Measurements from ENCODE around the gene SDK2.

SDK2 gene

DNA sequence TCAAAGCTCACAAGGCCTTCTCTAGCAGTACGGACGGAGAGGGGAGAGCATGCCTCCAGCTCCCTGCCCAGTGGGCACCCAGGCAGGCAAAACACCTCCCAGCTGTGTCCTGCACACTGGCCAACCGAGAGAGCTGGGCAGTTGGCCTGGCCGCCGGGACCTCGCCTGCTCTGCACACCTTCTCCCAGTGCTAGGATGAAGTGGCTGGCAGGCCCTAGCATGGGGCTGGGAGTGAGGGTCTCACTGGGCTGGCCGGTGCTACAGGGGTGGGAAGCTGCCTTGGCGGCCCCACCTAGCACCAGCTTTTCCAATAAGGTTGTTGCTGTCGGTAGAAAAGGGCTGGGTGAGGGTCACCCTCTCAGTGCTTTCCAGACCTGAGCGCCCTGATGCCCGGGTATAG lies 60.2 kb downstream of the SDK2 start:
- no peak for DNase-seq

- DNase-seq: no peak
Measured at GRCh38 chr17:73582821-73583220, 61.4 kb downstream of the SDK2 start.

DNA sequence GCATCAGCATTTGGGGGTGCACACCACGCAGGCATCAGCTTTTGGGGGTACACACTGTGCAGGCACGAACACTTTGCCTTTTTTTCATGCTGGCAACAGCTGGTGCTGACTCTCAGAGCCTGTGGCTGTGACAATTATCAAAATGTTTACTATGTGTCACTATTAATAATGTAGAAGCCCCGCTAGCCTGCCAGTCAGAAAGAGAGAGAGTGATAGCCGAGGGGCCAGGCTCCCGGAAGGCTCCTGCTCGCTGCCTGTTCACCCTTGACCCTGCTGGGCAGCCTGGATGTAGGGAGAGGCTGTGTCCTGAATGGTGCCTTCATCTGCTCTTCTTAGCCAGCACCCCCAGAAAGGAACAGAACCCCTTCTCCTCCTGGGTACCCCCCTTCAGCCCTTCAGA lies 61.9 kb downstream of the SDK2 start:
- DNase-seq: no peak

DNA sequence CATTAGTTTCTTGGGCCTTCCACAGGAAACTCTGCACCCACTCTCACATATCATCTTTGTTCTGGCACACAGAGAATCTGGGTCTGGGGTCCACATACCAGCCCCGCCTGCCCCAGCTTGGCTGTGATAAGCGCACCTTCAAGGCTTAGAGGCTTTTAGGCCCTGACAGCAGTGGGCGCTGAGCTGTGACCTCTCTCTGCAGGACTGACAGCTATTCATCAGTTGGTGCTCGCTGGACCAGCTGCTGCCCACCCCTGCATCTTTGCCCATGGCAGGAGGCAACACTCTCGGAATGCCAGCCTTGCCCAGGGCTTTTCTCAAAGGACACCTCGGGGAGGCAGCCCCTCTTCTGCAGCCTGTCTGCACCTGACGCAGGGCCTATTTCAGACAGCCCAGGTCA lies 62.9 kb downstream of the SDK2 start:
- no peak for DNase-seq

GRCh38 chr17:73580073-73580710 lies 64.1 kb downstream of the SDK2 start:
- DNase-seq: no peak

DNA sequence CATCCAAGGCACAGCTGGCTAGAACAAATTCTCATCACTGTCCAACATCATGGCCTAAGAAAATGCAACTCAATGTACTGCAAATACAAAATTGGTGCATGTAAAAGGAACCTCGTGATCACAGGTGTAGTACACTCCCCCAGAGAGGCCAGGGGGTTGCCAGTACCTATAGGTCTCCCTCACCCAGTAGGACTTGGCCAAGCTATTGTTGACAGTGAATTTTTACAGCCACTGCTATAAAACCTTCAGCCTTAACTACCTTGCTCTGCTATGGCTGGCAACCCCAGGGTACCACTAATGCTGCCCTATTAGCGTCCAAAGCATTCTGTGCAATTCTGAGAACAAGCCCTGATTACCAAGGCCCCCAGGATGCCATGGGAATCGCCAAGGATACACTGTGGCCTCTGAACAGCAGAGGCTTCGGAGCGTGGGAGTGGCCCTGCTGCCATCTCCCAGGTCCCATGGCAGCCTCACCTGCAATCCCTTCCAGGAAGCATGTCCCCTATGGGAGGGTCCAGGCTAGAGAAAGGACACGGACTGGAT lies 67.6 kb downstream of the SDK2 start:
- DNase-seq: no peak

DNA sequence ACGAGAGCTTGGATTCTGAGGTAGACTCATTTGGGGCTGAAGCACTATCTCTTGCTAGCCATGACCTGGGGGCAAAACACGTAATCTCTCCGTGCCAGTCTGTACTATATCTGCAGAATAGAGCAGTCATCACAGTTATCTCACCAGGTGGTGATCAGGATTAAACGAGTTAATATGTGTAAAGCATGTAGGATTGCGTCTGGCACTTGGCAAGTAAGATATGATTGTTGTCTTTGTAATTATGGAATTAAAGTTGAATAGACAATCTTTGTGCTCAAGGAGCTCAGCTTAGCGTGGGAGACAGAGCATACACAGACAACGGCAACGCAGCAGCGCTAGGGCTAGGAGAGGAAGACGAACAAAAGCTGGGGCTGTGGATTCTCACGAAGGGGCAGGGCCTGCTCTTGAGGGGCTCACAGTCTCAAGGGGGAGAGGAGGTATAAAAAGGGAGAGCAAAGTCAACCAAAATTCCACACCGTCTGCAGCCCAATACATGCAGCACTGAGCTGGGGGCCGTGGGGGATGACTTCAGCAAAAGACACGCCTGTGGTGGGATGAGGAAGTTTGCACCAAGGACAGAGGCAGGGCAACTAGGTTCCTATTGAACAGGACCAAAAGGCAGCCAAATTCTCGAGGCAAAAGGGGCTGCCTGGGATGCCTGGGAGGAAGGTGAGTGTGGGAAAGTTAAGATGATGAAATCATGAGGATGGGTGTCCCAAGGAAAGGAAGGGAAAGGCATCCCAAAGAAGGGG lies 68.6 kb downstream of the SDK2 start:
- DNase-seq: no peak

DNA sequence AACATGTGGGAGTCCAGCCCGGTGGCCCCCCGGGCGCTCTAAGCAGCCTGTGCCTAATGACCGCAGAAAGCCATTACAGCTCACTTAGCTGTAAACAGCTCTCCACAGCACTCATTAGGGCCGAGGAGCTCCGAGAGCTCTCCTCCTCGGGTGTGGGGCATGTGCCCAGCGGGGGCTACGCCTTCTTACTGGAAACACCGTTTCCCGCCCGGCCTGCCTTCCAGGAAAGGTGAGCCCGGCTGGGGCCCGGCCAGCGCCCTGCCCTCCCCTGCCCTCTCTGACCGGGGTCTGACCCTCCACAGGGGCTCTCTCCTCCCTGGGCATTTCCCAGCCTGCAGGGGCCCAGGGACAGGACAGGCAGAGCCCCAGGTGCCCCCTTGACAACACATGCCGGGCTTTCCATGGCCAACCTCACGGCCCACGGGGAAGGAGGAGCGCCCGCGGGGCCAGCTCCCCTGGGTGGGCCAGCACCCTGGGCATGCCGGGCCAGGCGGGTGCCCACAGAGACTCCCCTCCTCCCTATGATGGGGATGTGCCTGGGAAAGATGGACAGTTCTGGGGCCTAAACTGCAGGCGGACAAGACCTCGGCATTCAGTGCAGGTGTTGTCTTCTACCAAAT lies 72.6 kb downstream of the SDK2 start:
- DNase-seq: no peak

DNA sequence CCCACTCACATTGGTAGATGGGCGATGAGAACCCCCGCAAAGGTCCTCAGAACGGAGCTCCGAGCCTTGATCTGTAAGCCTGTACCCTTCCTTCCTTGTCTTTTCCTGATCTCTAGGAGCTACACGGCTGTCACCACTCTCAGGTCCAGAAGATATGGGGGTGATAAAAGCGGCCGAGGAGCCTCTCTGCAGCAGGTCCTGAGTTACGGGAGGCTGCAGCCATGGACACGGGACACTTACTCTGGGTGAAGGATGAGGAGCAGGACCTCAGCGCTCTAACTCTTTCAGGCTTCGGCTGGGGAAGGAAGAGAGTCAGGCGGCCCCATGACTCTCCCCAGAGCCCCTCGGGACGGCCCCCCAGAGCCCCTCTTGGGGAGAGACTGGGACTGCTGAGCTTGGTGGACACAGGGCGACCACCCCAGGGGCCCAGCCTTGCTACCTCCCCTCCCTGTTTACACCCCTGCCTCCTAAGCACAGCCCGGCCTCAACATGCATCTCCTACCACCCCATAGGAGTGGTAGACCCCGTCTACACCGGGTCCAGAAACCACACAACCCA lies 74.4 kb downstream of the SDK2 start:
- no peak for DNase-seq

DNA sequence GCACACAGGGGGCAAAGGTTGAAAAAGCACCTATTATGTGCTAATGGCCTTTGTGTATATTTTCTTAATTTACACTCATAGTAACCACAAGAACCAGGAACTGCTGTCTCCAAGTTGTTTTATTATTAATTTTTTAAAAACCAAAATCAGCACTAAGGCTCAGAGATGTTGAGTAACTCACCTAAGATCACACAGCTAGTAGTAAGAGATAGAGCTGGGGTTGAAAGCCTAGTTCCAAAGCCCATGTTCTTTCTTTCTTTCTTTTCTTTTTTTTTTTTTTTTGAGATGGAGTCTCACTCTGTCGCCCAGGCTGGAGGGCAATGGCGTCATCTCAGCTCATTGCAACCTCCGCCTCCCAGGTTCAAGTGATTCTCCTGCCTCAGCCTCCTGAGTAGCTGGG lies 75.3 kb downstream of the SDK2 start:
- no peak for DNase-seq

DNA sequence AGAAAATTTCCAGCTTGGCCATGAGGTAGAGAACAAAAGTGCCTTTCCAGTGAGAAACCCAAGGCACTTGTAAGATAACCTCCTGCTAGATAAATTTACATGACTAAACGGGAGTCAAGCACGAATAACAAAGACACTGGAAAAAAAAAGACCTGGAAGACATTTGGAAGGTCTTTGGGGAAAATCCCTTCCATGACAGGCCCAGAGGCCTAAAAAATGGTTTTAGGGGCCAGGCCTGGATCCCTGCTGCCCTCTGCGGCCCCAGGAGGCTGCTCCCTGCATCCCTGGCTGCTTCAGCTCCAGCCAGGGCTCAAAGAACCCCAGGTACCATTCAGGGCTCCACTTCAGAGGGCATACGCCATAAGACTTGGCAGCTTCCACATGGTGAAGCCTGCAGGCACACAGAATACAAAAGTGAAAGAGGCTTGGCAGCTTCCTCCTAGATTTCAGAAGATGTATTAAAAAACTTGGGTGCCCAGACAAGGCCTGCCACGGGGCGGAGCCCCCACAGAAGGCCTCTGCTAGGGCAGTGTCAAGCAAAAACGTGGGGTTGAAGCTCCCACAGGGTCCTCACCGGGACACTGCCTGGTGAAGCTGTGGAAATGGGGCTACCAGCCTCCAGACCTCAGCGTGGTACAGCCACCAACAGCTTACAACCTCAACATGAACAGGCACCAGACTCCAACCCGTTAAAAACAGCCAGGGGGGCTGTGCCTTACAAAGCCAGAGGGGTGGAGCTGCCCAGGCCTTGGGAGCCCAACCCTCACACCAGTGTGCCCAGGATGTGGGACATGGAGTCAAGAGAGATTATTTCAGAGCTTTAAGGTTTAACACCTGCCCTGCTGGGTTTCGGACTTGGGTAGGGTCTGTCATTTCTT lies 77.1 kb downstream of the SDK2 start:
- peak; percentile 14 for DNase-seq

DNA sequence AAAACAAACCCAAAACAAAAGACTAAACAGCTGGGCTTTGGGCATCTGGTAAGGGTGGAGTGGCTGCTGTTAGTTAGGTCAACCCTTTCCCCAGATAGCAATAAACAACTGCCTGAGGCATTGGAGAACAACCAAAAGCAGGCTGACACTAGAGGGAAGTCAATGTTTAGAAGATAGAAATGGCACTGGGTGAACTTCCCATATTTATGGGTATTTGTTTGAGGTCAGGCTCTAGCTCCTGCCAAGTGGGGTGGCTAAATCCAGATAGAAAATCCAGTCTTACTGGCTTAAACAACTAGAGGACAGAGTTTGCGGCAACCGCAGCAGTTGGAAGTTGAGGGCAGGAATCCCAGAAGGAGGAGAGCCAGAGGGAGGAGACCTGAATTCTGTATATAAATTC lies 79.4 kb downstream of the SDK2 start:
- no peak for DNase-seq

GRCh38 chr17:73562896-73563295 lies 81.3 kb downstream of the SDK2 start:
- no peak for DNase-seq

DNA sequence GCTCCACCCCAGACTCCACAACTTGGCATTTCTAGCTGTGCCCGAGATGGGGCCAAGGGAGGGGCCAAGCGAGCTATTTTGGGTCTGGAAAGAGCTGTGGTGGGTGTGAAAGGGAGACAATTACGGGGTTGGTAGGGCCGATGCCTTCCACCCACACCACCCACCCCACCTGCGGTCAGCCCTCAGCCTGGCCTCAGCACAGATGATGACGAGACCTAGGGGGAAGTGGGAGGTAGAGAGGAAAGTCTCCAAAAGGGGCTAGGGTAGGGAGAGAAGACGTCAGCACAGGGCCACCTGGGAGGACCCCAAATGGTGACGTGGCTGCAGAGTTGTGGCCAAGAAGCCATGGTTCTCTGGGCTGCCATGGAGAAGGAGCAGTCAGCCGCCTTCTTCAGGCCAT lies 83.1 kb downstream of the SDK2 start:
- DNase-seq: no peak

- DNase-seq: no peak
Measured at GRCh38 chr17:73560661-73561060, 83.6 kb downstream of the SDK2 start.

- DNase-seq: no peak
Measured at GRCh38 chr17:73559532-73559931, 84.7 kb downstream of the SDK2 start.

- no peak for DNase-seq
Measured at GRCh38 chr17:73555199-73555960, 88.9 kb downstream of the SDK2 start.

DNA sequence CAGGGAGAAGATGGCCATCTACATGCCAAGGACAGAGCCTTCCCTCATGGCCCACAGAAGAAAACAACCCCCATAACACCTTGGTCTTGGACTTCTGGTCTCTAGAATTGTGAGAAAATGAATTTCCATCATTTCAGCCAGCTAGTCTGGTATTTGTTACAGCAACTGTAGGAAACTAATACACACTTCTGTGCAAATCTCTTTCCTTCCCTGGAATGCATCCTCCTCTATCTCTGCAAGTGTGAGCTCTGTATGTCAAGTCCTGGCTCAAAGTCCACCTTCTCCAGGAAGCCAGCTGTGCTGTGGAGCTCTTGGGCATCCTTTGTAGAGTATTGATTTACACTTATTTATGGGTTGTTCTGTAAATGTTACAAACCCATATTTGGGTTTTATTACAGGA lies 89.7 kb downstream of the SDK2 start:
- DNase-seq: no peak

GRCh38 chr17:73553311-73553710 lies 90.9 kb downstream of the SDK2 start:
- no peak for DNase-seq

DNA sequence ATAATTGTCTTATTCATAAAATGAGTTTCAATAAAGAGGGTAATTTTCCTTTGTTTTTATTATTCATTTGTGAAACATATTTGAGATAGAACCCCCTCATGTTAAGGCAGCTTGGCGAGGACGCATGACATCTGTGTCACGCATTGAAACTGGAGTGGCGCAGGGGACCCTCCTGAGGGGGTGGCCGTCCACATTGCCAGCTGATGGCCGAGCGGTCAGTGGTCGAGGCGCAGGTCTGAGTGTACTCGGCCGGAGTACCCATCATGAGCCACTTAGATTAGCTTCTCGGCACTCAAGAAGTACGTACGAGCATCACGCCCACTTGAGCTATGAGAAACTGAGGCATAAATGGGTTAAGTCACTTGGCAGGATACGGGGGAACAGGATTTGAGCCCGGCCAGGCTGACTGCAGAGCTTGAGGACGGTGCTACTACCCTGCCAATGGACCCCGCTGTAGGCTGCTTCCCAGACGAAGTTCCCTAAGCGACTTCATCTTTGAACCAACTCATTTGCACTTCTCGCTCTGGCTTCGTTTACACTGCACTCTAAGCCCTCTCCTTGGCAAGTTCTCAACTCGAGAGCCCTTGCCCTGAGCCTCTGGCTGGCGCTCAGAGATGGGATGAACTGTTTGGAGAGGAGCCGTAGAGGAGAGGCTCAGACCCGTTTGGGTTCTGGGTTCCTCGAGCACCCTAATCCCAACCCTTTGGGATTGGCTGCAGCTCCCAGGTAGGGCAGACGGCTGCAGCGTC lies 91.8 kb downstream of the SDK2 start:
- DNase-seq: no peak

- DNase-seq: peak; percentile 5
Measured at GRCh38 chr17:73551759-73552158, 92.5 kb downstream of the SDK2 start.
